ENCODE results near the gene ZNF672.
"Not testable (repeated sequence)": the region's sequence is repeated elsewhere in the genome, so short reads cannot be mapped to it uniquely, and the experiment has no call there.

ZNF672 gene

GRCh38 chr1:248824701-248825100 is 13.3 kb upstream of the ZNF672 start:
- TF ChIP-seq CTCF (IDR thresholded peaks at IDR 0.05; ENCODE audit: low read depth, low read length, missing control alignments), result no peak
- no peak for DNase-seq (ENCODE audit: low read depth)
- peak overlapping the region; percentile 85 for H3K4me3 ChIP-seq (ENCODE audit: low read depth, low read length)
- in situ Hi-C loops (cut with HindIII; ENCODE audit: low sequenced_read_pairs), result no loop called here

GRCh38 chr1:248825136-248825535 is 12.9 kb upstream of the ZNF672 start:
- in situ Hi-C loops (cut with HindIII; ENCODE audit: low sequenced_read_pairs), result no loop called here
- H3K4me3 ChIP-seq (ENCODE audit: low read depth, low read length), result peak overlapping the region; percentile 85
- no peak for TF ChIP-seq CTCF (IDR thresholded peaks at IDR 0.05; ENCODE audit: low read depth, low read length, missing control alignments)
- DNase-seq (ENCODE audit: low read depth), result no peak

- in situ Hi-C loops (cut with HindIII; ENCODE audit: low sequenced_read_pairs), result no loop called here
- peak overlapping the region; percentile 85 for H3K4me3 ChIP-seq (ENCODE audit: low read depth, low read length)
- no peak for TF ChIP-seq CTCF (IDR thresholded peaks at IDR 0.05; ENCODE audit: low read depth, low read length, missing control alignments)
- no peak for DNase-seq (ENCODE audit: low read depth)
These were observed 12.5 kb upstream of the ZNF672 start for GRCh38 chr1:248825573-248825908.

- H3K4me3 ChIP-seq (ENCODE audit: low read depth, low read length), result peak within 1 kb of the TSS; percentile 85
- peak; percentile 88 for DNase-seq (ENCODE audit: low read depth)
- in situ Hi-C loops (cut with HindIII; ENCODE audit: low sequenced_read_pairs), result no loop called here
- TF ChIP-seq CTCF (IDR thresholded peaks at IDR 0.05; ENCODE audit: low read depth, low read length, missing control alignments), result peak; percentile 71
These were observed 11.9 kb upstream of the ZNF672 start, which contains the start of gene SH3BP5L for GRCh38 chr1:248825909-248826760. SH3BP5L (minus strand) TSS chr1:248825915; CDS start chr1:248824935, 980 bp downstream.

GRCh38 chr1:248828845-248829244 is 9.2 kb upstream of the ZNF672 start:
- in situ Hi-C loops (cut with HindIII; ENCODE audit: low sequenced_read_pairs), result no loop called here
- DNase-seq (ENCODE audit: low read depth), result no peak
- TF ChIP-seq CTCF (IDR thresholded peaks at IDR 0.05; ENCODE audit: low read depth, low read length, missing control alignments), result no peak
- no peak overlapping the region for H3K4me3 ChIP-seq (ENCODE audit: low read depth, low read length)

GRCh38 chr1:248830718-248831017 is 7.4 kb upstream of the ZNF672 start:
- in situ Hi-C loops (cut with HindIII; ENCODE audit: low sequenced_read_pairs); DNase-seq (ENCODE audit: low read depth); H3K4me3 ChIP-seq (ENCODE audit: low read depth, low read length): not testable (repeated sequence)

- no peak overlapping the region for H3K4me3 ChIP-seq (ENCODE audit: low read depth, low read length)
- in situ Hi-C loops (cut with HindIII; ENCODE audit: low sequenced_read_pairs), result no loop called here
- no peak for TF ChIP-seq CTCF (IDR thresholded peaks at IDR 0.05; ENCODE audit: low read depth, low read length, missing control alignments)
- no peak for DNase-seq (ENCODE audit: low read depth)
These were observed 6.2 kb upstream of the ZNF672 start for GRCh38 chr1:248831842-248832241.
